B cell (primary cell): ENCODE measurements around the gene LIPT1. TPM values are rescaled to one million over a fixed set of nuclear protein-coding genes. Genes with fewer than 3 reads are reported as not detected.

Experiments used
- ATAC-seq: fragments of 200-7000 bp; cut with Tn5 transposase; one replicate; pipeline ENCODE4 v1.10.0; 2021; ENCODE audit warnings: low read depth, mild to moderate bottlenecking, moderate number of reproducible peaks, moderate library complexity
- CTCF ChIA-PET: fragments of 350-600 bp; sonication (Branson Sonifier 250); formaldehyde crosslinking; loops from one replicate; lab custom pipeline; 2021; ENCODE audit warnings: antibody characterized with exemption, inconsistent platforms; lab: Charles Lee
- POLR2A ChIA-PET: fragments of 350-600 bp; sonication (Branson Sonifier 250); formaldehyde crosslinking; loops from one replicate; lab custom pipeline; 2021; ENCODE audit warnings: antibody characterized with exemption; lab: Charles Lee
- DNase-seq: peaks from one replicate; pipeline ENCODE4 v3.0.0; 2013
- H2AFZ ChIP-seq: 2 replicates; pipeline ENCODE4 v1.6.1; 2012; ENCODE audit warnings: mild to moderate bottlenecking, low read depth, low read length; ENCODE audit not compliant: insufficient read depth, poor library complexity, severe bottlenecking
- H3K27ac ChIP-seq, 2 donors: 1 replicate in 1 of 2; 2 replicates in 1 of 2; pipeline ENCODE4 v1.5.1; 2012 to 2013; ENCODE audit warnings: low read length in 2 of 2, mild to moderate bottlenecking in 2 of 2, moderate library complexity in 1 of 2
- H3K27me3 ChIP-seq, 4 experiments: fragments of 200-600 bp in 1 of 4; sonication (generic) in 1 of 4; replicated peaks in 1 of 4; 1 replicate in 2 of 4; 2 replicates in 2 of 4; pipeline versions ENCODE4 v1.6.1 to v1.7.0; 2013 to 2016; ENCODE audit warnings: low read length in 3 of 4, mild to moderate bottlenecking in 2 of 4, mixed read lengths in 1 of 4, moderate library complexity in 1 of 4; ENCODE audit not compliant: insufficient read depth in 4 of 4, control insufficient read depth in 3 of 4; ENCODE audit errors: control extremely low read depth in 1 of 4
- H3K36me3 ChIP-seq, 2 experiments: replicated peaks in 1 of 2; 1 replicate in 1 of 2; 2 replicates in 1 of 2; pipeline versions ENCODE4 v1.6.1 to v1.7.1; 2013; ENCODE audit warnings: low read length in 1 of 2; ENCODE audit not compliant: insufficient read depth in 2 of 2, control insufficient read depth in 1 of 2; ENCODE audit errors: control extremely low read depth in 1 of 2, extremely low read depth in 1 of 2
- H3K4me1 ChIP-seq, 2 donors: fragments of 200-600 bp in 1 of 2; sonication (generic) in 1 of 2; 1 replicate in 1 of 2; 2 replicates in 1 of 2; pipeline versions ENCODE4 v1.5.1 to v1.6.1; 2013 to 2017; ENCODE audit warnings: low read length in 2 of 2; ENCODE audit not compliant: control insufficient read depth in 2 of 2, insufficient read depth in 2 of 2
- H3K4me2 ChIP-seq: replicated peaks from 2 replicates; pipeline ENCODE3; 2012; ENCODE audit warnings: mild to moderate bottlenecking, low read depth, low read length; ENCODE audit not compliant: poor library complexity, severe bottlenecking
- H3K4me3 ChIP-seq, 5 experiments: fragments of 200-600 bp in 1 of 5; sonication (generic) in 1 of 5; 1 replicate in 3 of 5; 2 replicates in 2 of 5; pipeline versions ENCODE4 v1.5.1 to v1.7.0; 2011 to 2016; ENCODE audit warnings: low read length in 4 of 5, mild to moderate bottlenecking in 4 of 5, low read depth in 2 of 5, control low read depth in 1 of 5, moderate library complexity in 1 of 5; ENCODE audit not compliant: insufficient read depth in 1 of 5; ENCODE audit errors: control extremely low read depth in 1 of 5, extremely low read depth in 1 of 5
- H3K79me2 ChIP-seq: fragments of 200-600 bp; sonication (generic); one replicate; pipeline ENCODE4 v1.6.0; 2016; ENCODE audit warnings: low read length; ENCODE audit not compliant: control insufficient read depth, insufficient read depth
- H3K9ac ChIP-seq: fragments of 200-600 bp; sonication (generic); 2 replicates; pipeline ENCODE4 v1.6.1; 2017; ENCODE audit warnings: mild to moderate bottlenecking, low read length, moderate library complexity
- H3K9me3 ChIP-seq, 3 donors: one replicate each; pipeline versions ENCODE4 v1.6.1 to v1.7.1; 2013; ENCODE audit warnings: low read length in 2 of 3; ENCODE audit not compliant: control insufficient read depth in 2 of 3, insufficient read depth in 1 of 3; ENCODE audit errors: control extremely low read depth in 1 of 3
- H4K20me1 ChIP-seq: 2 replicates; pipeline ENCODE4 v1.6.0; 2012; ENCODE audit warnings: mild to moderate bottlenecking, low read length; ENCODE audit not compliant: insufficient read depth, control insufficient read depth, poor library complexity, severe bottlenecking
- H3K27ac Mint-ChIP-seq: one replicate; pipeline ENCODE4 v1.8.0; 2021; ENCODE audit warnings: mixed read lengths
- H3K27me3 Mint-ChIP-seq: one replicate; pipeline ENCODE4 v1.8.0; 2021; ENCODE audit warnings: mixed read lengths
- H3K4me1 Mint-ChIP-seq: one replicate; pipeline ENCODE4 v1.8.0; 2021; ENCODE audit warnings: mixed read lengths
- H3K4me3 Mint-ChIP-seq: one replicate; pipeline ENCODE4 v1.8.0; 2021; ENCODE audit warnings: mixed read lengths
- H3K9me3 Mint-ChIP-seq: one replicate; pipeline ENCODE4 v1.8.0; 2022; ENCODE audit warnings: mixed read lengths; ENCODE audit not compliant: insufficient read depth
- EZH2 ChIP-seq: IDR thresholded peaks from 2 replicates; pipeline ENCODE4 v1.6.1; 2012; ENCODE audit warnings: borderline replicate concordance, low read depth, mild to moderate bottlenecking, moderate library complexity, low read length; ENCODE audit not compliant: insufficient read depth, poor library complexity, severe bottlenecking
- WGBS: methylation state at CpG from one replicate; pipeline ENCODE4 v1.1.5; 2013; ENCODE audit warnings: missing lambda C conversion rate; ENCODE audit not compliant: insufficient coverage; 5-methylcytosine and 5-hydroxymethylcytosine counted together
- intact Hi-C: fragments of 100-400 bp; cut with micrococcal nuclease; formaldehyde crosslinking; loops from one replicate; pipeline ENCODE4 v1.10.0; 2022
- polyA plus RNA-seq: library from polyadenylated mRNA; depleted of rRNA; stranded (reverse); fragments of >200 nt; gene quantifications from 2 replicates; pipeline ENCODE4 v1.2.3, GENCODE V29; 2012
- total RNA-seq, 2 donors: library from RNA; stranded (reverse); fragments of 120-200 nt in 1 of 2; gene quantifications; 1 replicate in 1 of 2; 2 replicates in 1 of 2; pipeline versions ENCODE4 v1.2.3 to v1.2.4, GENCODE V29; 2013 to 2022
- TF ChIP-seq, protein P1 (sequence below): fragments of 200-600 bp; IDR thresholded peaks from one replicate; pipeline ENCODE4 v1.8.0; 2022; ENCODE audit warnings: antibody characterized with exemption, mild to moderate bottlenecking

The LIPT1 gene
- total and polyA plus RNA-seq, 2 donors (not counting 1 experiment from before 2014, with no cell fraction given) = 12.2 to 24.3 TPM

DNA sequence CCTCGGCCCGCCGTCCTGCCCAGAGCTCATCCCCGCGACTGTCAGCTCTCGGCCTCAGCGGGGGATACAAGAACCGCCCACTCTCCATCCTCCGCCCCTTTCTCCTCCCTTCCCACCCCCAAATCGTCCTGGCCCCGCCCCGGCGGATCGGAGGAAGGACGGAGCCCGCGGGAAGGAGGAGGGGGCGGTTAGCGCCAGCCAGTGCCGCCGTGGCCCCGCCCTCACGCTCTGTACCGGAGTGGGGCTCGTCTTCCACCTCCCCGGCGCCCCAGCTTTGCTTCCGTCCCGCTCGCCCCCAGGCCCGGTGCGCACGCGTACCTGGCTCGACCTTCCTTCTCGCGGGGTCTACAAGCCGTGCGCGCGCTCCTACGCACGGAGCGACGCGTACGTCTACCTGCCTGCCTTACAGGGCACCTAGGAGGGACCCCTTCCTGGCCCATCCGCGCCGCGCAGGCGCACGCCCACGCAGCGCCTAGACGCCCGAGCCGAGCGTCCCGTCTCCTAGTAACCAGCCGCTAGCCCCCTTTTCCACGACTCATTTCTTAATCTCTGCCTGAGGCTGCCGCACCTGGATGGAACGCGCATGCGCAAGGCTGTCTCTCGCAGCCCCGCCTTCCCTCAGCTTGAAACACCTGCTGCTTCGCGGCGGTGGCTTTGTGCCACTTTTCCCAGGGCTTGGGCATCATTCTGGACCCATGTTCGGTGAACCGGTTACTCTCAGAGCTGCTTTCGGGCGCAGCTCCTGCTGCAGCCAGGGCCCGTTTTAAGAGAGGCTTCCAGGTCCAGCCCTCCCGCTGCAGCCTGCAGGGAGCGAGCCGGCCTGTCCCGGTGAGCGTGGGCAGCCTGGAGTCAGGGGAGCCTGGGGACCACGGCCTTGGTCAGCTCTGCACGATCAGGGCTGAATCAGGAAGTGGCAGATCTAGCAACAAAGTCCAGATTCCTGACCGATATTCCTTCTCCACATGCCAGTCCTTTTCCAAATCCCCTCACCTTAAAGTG lies 13.4 kb upstream of the LIPT1 start, which contains the start of gene C2orf15:
Gene C2orf15, plus strand, starts transcription at position 598 of the 999 bp plus-strand sequence. CDS start 8,852 bp downstream, outside the sequence.
- peak within 1 kb of the TSS; percentile 80 for H3K9ac ChIP-seq
- DNase-seq (peak; percentile 98), ATAC-seq (peak; percentile 90)
- no peaks in the 10 kb centered on the region for H3K36me3 ChIP-seq
- H3K4me2 ChIP-seq = peak within 1 kb of the TSS; percentile 91
- no peaks in the 10 kb centered on the region for H4K20me1 ChIP-seq
- Mint-ChIP-seq H3K27me3 (no peaks in the 10 kb centered on the region), H3K4me1 (peaks cover 25% of the 10 kb centered on the region), H3K4me3 (peak within 1 kb of the TSS; percentile 97), H3K27ac (peak within 1 kb of the TSS; percentile 97), H3K9me3 (no peaks in the 10 kb centered on the region)
- peak within 1 kb of the TSS; percentile 76 to 90 (median 87) for H3K4me3 ChIP-seq
- H3K79me2 ChIP-seq = peaks cover 16% of the 10 kb centered on the region
- TF ChIP-seq, protein P1, sequence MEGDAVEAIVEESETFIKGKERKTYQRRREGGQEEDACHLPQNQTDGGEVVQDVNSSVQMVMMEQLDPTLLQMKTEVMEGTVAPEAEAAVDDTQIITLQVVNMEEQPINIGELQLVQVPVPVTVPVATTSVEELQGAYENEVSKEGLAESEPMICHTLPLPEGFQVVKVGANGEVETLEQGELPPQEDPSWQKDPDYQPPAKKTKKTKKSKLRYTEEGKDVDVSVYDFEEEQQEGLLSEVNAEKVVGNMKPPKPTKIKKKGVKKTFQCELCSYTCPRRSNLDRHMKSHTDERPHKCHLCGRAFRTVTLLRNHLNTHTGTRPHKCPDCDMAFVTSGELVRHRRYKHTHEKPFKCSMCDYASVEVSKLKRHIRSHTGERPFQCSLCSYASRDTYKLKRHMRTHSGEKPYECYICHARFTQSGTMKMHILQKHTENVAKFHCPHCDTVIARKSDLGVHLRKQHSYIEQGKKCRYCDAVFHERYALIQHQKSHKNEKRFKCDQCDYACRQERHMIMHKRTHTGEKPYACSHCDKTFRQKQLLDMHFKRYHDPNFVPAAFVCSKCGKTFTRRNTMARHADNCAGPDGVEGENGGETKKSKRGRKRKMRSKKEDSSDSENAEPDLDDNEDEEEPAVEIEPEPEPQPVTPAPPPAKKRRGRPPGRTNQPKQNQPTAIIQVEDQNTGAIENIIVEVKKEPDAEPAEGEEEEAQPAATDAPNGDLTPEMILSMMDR = no peak
- TF ChIP-seq EZH2 = no peak
- intact Hi-C loops = loop anchor here (1.0 to 2.0 kb wide), 6 partner anchors 13 to 533 kb away; partner anchors contain the start of genes COA5, LIPT1, MGAT4A and MITD1
- H2AFZ ChIP-seq = peak within 1 kb of the TSS; percentile 95
- ChIA-PET CTCF (interaction anchor here (0.6 to 2.6 kb wide), 7 partner anchors 15 to 1444 kb away, joined by 3 to 24 read pairs (median 4); partner anchors contain the start of genes EIF5B, LIPT1, MITD1 and MRPL30), POLR2A (interaction anchor here (0.8 to 2.7 kb wide), 5 partner anchors 15 to 195 kb away, joined by 3 to 31 read pairs (median 6); partner anchors contain the start of genes EIF5B, LIPT1, MITD1 and MRPL30)
- no peaks in the 10 kb centered on the region for H3K27me3 ChIP-seq
- H3K9me3 ChIP-seq = peaks cover 0 to 1% (median 0%) of the 10 kb centered on the region in 3 donors
- under 1% methylated on average over 82 of the region's 84 CpGs for whole genome bisulfite sequencing
- peaks cover 12 to 13% of the 10 kb centered on the region in 2 donors for H3K4me1 ChIP-seq
- H3K27ac ChIP-seq = peak within 1 kb of the TSS; percentile 93
